ENCODE results near the gene SLC39A7. TPM values are rescaled to one million over a fixed set of nuclear protein-coding genes. Genes with fewer than 3 reads are reported as not detected.

The SLC39A7 gene
- polyA plus RNA-seq, 1 donor (not counting 4 experiments of a cell fraction or from before 2014, with no cell fraction given) = 54.0 TPM

DNA sequence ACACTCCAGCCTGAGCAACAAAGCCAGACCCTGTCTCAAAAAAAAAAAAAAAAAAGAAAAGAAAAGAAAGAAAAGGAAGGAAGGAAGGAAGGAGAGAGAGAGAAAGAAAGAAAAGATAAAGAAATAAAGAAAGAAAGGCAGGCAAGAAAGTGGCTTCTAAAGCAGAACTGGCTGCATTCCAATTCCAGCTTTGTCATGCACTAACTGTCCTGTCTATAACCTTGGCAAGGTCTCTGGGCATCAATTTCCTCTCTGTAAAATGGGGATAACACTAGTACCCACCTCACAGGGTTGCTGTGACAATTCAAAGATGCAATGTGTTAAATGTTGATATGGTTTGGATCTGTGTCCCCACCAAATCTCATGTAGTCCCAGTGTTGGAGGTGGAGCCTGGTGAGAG is 35.7 kb downstream of the SLC39A7 start:
- Histone ChIP-seq H4K20me1 (ENCODE audit: control insufficient read depth, extremely low read depth, insufficient read depth, low read length) (no peaks in the 10 kb centered on the region), H3K4me3 (ENCODE audit: control insufficient read depth in 2 of 3, extremely low read depth in 1 of 3, insufficient read depth in 2 of 3, low read depth in 1 of 3, low read length in 3 of 3) (no peak overlapping the region), H3K9me3 (ENCODE audit: control insufficient read depth, low read depth, low read length) (no peaks in the 10 kb centered on the region), H2AFZ (ENCODE audit: control insufficient read depth, low read length) (no peak overlapping the region), H3K27ac (ENCODE audit: control insufficient read depth, insufficient read depth, low read length) (no peak overlapping the region), H3K4me2 (ENCODE audit: control insufficient read depth, extremely low read depth, insufficient read depth, low read depth, low read length) (no peak overlapping the region), H3K9me1 (ENCODE audit: control insufficient read depth, extremely low read depth, insufficient read depth, low read length) (no peaks in the 10 kb centered on the region), H3K4me1 (ENCODE audit: control insufficient read depth, extremely low read depth, insufficient read depth, low read length) (no peaks in the 10 kb centered on the region), H3K36me3 (ENCODE audit: control insufficient read depth in 2 of 2, extremely low read depth in 1 of 2, insufficient read depth in 2 of 2, low read length in 2 of 2) (no peaks in the 10 kb centered on the region), H3K27me3 (ENCODE audit: control insufficient read depth, extremely low read depth, insufficient read depth, low read length) (peaks cover 7% of the 10 kb centered on the region), H3K9ac (ENCODE audit: control insufficient read depth, extremely low read depth, insufficient read depth, low read length) (no peak overlapping the region), H3K79me2 (ENCODE audit: control insufficient read depth, insufficient read depth, low read length) (no peaks in the 10 kb centered on the region)
- TF ChIP-seq, protein P1, sequence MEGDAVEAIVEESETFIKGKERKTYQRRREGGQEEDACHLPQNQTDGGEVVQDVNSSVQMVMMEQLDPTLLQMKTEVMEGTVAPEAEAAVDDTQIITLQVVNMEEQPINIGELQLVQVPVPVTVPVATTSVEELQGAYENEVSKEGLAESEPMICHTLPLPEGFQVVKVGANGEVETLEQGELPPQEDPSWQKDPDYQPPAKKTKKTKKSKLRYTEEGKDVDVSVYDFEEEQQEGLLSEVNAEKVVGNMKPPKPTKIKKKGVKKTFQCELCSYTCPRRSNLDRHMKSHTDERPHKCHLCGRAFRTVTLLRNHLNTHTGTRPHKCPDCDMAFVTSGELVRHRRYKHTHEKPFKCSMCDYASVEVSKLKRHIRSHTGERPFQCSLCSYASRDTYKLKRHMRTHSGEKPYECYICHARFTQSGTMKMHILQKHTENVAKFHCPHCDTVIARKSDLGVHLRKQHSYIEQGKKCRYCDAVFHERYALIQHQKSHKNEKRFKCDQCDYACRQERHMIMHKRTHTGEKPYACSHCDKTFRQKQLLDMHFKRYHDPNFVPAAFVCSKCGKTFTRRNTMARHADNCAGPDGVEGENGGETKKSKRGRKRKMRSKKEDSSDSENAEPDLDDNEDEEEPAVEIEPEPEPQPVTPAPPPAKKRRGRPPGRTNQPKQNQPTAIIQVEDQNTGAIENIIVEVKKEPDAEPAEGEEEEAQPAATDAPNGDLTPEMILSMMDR (optimal IDR thresholded peaks at IDR 0.05 in 1 of 3, IDR thresholded peaks at IDR 0.05 in 1 of 3, conservative IDR thresholded peaks at IDR 0.05 in 1 of 3; ENCODE audit: extremely low read depth in 1 of 3, insufficient read depth in 2 of 3, low read length in 3 of 3) = no peak
- no peak for TF ChIP-seq EZH2 (IDR thresholded peaks at IDR 0.05; ENCODE audit: low read length)
- DNase-seq (ENCODE audit: low read depth, low spot score) = no peak
- no peak for FAIRE-seq
- dilution Hi-C loops (cut with MboI; ENCODE audit: extremely low pct_ligation_motif_present, low sequenced_read_pairs) = no loop called here

DNA sequence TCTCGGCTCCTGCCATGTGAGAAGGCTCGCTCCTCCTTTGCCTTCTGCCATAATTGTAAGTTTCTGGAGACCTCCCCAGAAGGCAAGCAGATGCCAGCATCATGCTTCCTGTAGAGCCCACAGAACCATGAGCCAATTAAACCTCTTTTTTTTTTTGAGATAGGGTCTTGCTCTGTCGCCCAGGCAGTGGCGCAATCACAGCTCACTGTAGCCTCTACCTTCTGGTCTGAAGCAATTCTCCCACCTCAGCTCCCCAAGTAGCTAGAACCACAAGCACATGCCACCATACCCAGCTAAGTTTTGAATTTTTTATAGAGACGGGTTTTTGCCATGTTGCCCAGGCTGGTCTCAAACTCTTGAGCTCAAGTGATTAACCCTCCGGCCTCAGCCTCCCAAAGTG is 36.2 kb downstream of the SLC39A7 start:
- Histone ChIP-seq H3K36me3 (ENCODE audit: control insufficient read depth in 2 of 2, extremely low read depth in 1 of 2, insufficient read depth in 2 of 2, low read length in 2 of 2) (no peaks in the 10 kb centered on the region), H2AFZ (ENCODE audit: control insufficient read depth, low read length) (no peak overlapping the region), H3K4me3 (ENCODE audit: control insufficient read depth in 2 of 3, extremely low read depth in 1 of 3, insufficient read depth in 2 of 3, low read depth in 1 of 3, low read length in 3 of 3) (no peak overlapping the region), H3K9ac (ENCODE audit: control insufficient read depth, extremely low read depth, insufficient read depth, low read length) (no peak overlapping the region), H3K4me2 (ENCODE audit: control insufficient read depth, extremely low read depth, insufficient read depth, low read depth, low read length) (no peak overlapping the region), H3K4me1 (ENCODE audit: control insufficient read depth, extremely low read depth, insufficient read depth, low read length) (no peaks in the 10 kb centered on the region), H3K27ac (ENCODE audit: control insufficient read depth, insufficient read depth, low read length) (no peak overlapping the region), H3K79me2 (ENCODE audit: control insufficient read depth, insufficient read depth, low read length) (no peaks in the 10 kb centered on the region), H3K9me1 (ENCODE audit: control insufficient read depth, extremely low read depth, insufficient read depth, low read length) (no peaks in the 10 kb centered on the region), H3K27me3 (ENCODE audit: control insufficient read depth, extremely low read depth, insufficient read depth, low read length) (peaks cover 7% of the 10 kb centered on the region), H4K20me1 (ENCODE audit: control insufficient read depth, extremely low read depth, insufficient read depth, low read length) (no peaks in the 10 kb centered on the region), H3K9me3 (ENCODE audit: control insufficient read depth, low read depth, low read length) (no peaks in the 10 kb centered on the region)
- FAIRE-seq = no peak
- DNase-seq (ENCODE audit: low read depth, low spot score) = no peak
- dilution Hi-C loops (cut with MboI; ENCODE audit: extremely low pct_ligation_motif_present, low sequenced_read_pairs) = no loop called here
- TF ChIP-seq EZH2 (IDR thresholded peaks at IDR 0.05; ENCODE audit: low read length) = no peak
- TF ChIP-seq, protein P1 (optimal IDR thresholded peaks at IDR 0.05 in 1 of 3, IDR thresholded peaks at IDR 0.05 in 1 of 3, conservative IDR thresholded peaks at IDR 0.05 in 1 of 3; ENCODE audit: extremely low read depth in 1 of 3, insufficient read depth in 2 of 3, low read length in 3 of 3) = no peak
